Caco-2 (cell line): Measurements from ENCODE around the gene IRF2. TPM values are rescaled to one million over a fixed set of nuclear protein-coding genes. Genes with fewer than 3 reads are reported as not detected.

ENCODE experiments used
- BruUV-seq: library from RNA; stranded (reverse); fragments of 400-500 nt; replicated peaks from 2 replicates; lab custom pipeline; 2021; lab: Mats Ljungman, UMichigan
- CTCF ChIA-PET: fragments of 300-600 bp; sonication (Branson Sonifier 250); formaldehyde crosslinking; loops from one replicate; lab custom pipeline; 2022; ENCODE audit warnings: antibody characterized with exemption; lab: Charles Lee
- POLR2A ChIA-PET: fragments of 300-600 bp; sonication (Branson Sonifier 250); formaldehyde crosslinking; loops from one replicate; lab custom pipeline; 2022; ENCODE audit warnings: antibody characterized with exemption; lab: Charles Lee
- DNase-seq, 2 experiments: peaks; one replicate each; pipeline versions ENCODE4 v3.0.0 to v3.0.0-alpha.2; 2020 to 2022
- H3K27me3 ChIP-seq: replicated peaks from 2 replicates; pipeline ENCODE4 v1.6.0; 2011; ENCODE audit warnings: low read length; ENCODE audit not compliant: control insufficient read depth, insufficient read depth
- H3K36me3 ChIP-seq: 2 replicates; pipeline ENCODE4 v1.5.1; 2011; ENCODE audit warnings: low read length; ENCODE audit not compliant: control insufficient read depth, insufficient read depth
- H3K4me1 ChIP-seq: fragments of 250-450 bp; sonication (Bioruptor Pico); 2 replicates; pipeline ENCODE4 v1.5.1; 2020; ENCODE audit warnings: mild to moderate bottlenecking
- H3K4me3 ChIP-seq: 2 replicates; pipeline ENCODE4 v1.5.1; 2011; ENCODE audit warnings: low read depth, mild to moderate bottlenecking, control low read depth, low read length
- H3K9me3 ChIP-seq: fragments of 250-450 bp; sonication (Bioruptor Pico); 2 replicates; pipeline ENCODE4 v1.5.1; 2020; ENCODE audit warnings: mild to moderate bottlenecking, moderate library complexity
- H3K27ac Mint-ChIP-seq: one replicate; pipeline ENCODE4 v1.8.0; 2022; ENCODE audit warnings: mixed read lengths; ENCODE audit not compliant: unreplicated experiment
- H3K27me3 Mint-ChIP-seq: one replicate; pipeline ENCODE4 v1.8.0; 2022; ENCODE audit warnings: mixed read lengths; ENCODE audit not compliant: insufficient read depth, unreplicated experiment
- H3K36me3 Mint-ChIP-seq: one replicate; pipeline ENCODE4 v1.8.0; 2022; ENCODE audit warnings: mild to moderate bottlenecking, mixed read lengths; ENCODE audit not compliant: insufficient read depth, unreplicated experiment
- H3K4me1 Mint-ChIP-seq: one replicate; pipeline ENCODE4 v1.8.0; 2022; ENCODE audit warnings: low read depth, mixed read lengths; ENCODE audit not compliant: unreplicated experiment
- H3K4me3 Mint-ChIP-seq: one replicate; pipeline ENCODE4 v1.8.0; 2022; ENCODE audit warnings: mild to moderate bottlenecking, moderate library complexity, mixed read lengths; ENCODE audit not compliant: unreplicated experiment
- H3K9me3 Mint-ChIP-seq: one replicate; pipeline ENCODE4 v1.8.0; 2022; ENCODE audit warnings: mixed read lengths; ENCODE audit not compliant: unreplicated experiment
- CTCF ChIP-seq, 2 experiments: fragments of 200-600 bp in 1 of 2; IDR thresholded peaks; 1 replicate in 1 of 2; 2 replicates in 1 of 2; pipeline versions ENCODE4 v1.5.1 to v1.8.0; 2011 to 2022; ENCODE audit warnings: antibody characterized with exemption in 1 of 2, control low read depth in 1 of 2, inconsistent platforms in 1 of 2, low read depth in 1 of 2, low read length in 1 of 2, mild to moderate bottlenecking in 1 of 2, moderate library complexity in 1 of 2; ENCODE audit not compliant: insufficient read depth in 1 of 2, severe bottlenecking in 1 of 2, unreplicated experiment in 1 of 2
- intact Hi-C: fragments of 100-400 bp; cut with micrococcal nuclease; formaldehyde crosslinking; loops from one replicate; pipeline ENCODE4 v1.10.0; 2022; ENCODE audit not compliant: unreplicated experiment
- total RNA-seq: library from RNA; stranded (reverse); gene quantifications from 2 replicates; pipeline ENCODE4 v1.2.3, GENCODE V29; 2022

The IRF2 gene
- total RNA-seq, 1 experiment from 2014 or later, result 9.2 TPM

GRCh38 chr4:184447664-184448063 is 26.7 kb downstream of the IRF2 start:
- intact Hi-C loops, result loop anchor here (1.0 kb wide), 1 partner anchor 25 kb away; no protein-coding TSS in a partner anchor
- Histone ChIP-seq H3K4me3 (no peak overlapping the region), H3K9me3 (no peaks in the 10 kb centered on the region), H3K4me1 (no peaks in the 10 kb centered on the region), H3K27me3 (no peaks in the 10 kb centered on the region), H3K36me3 (no peaks in the 10 kb centered on the region)
- TF ChIP-seq CTCF (IDR thresholded peaks at IDR 0.05; ENCODE audit: insufficient read depth in 1 of 2, low read depth in 1 of 2, low read length in 1 of 2, severe bottlenecking in 1 of 2, unreplicated experiment in 1 of 2), result no peak
- Mint-ChIP-seq H3K27ac (no peak overlapping the region), H3K27me3 (no peaks in the 10 kb centered on the region), H3K4me1 (no peaks in the 10 kb centered on the region), H3K36me3 (no peaks in the 10 kb centered on the region), H3K9me3 (no peaks in the 10 kb centered on the region), H3K4me3 (no peak overlapping the region)
- BruUV-seq, result no TSS peak
- no peak for DNase-seq
- CTCF ChIA-PET, result no interaction called here
- POLR2A ChIA-PET, result no interaction called here

GRCh38 chr4:184446132-184446658 is 28.2 kb downstream of the IRF2 start:
- no peaks in the 10 kb centered on the region for H3K36me3 ChIP-seq
- H3K4me3 ChIP-seq, result no peak overlapping the region
- no peaks in the 10 kb centered on the region for H3K27me3 ChIP-seq
- Mint-ChIP-seq H3K27me3 (no peaks in the 10 kb centered on the region), H3K36me3 (no peaks in the 10 kb centered on the region), H3K4me1 (no peaks in the 10 kb centered on the region), H3K9me3 (no peaks in the 10 kb centered on the region), H3K27ac (no peak overlapping the region), H3K4me3 (no peak overlapping the region)
- POLR2A ChIA-PET, result no interaction called here
- no peaks in the 10 kb centered on the region for H3K4me1 ChIP-seq
- CTCF ChIA-PET, result no interaction called here
- H3K9me3 ChIP-seq, result no peaks in the 10 kb centered on the region
- no peak for TF ChIP-seq CTCF (IDR thresholded peaks at IDR 0.05; ENCODE audit: insufficient read depth in 1 of 2, low read depth in 1 of 2, low read length in 1 of 2, severe bottlenecking in 1 of 2, unreplicated experiment in 1 of 2)
- DNase-seq, result no peak
- intact Hi-C loops, result no loop called here
- BruUV-seq, result no TSS peak

GRCh38 chr4:184444953-184445309 is 29.4 kb downstream of the IRF2 start:
- Histone ChIP-seq H3K36me3 (no peaks in the 10 kb centered on the region), H3K27me3 (no peaks in the 10 kb centered on the region), H3K4me1 (0 out of 2 replicates have a peak, but pooled peaks cover 2% of the 10 kb centered on the region), H3K9me3 (no peaks in the 10 kb centered on the region), H3K4me3 (no peak overlapping the region)
- BruUV-seq, result no TSS peak
- H3K4me1 Mint-ChIP-seq, result peaks cover 9% of the 10 kb centered on the region
- intact Hi-C loops, result no loop called here
- H3K4me3 Mint-ChIP-seq, result no peak overlapping the region
- no peaks in the 10 kb centered on the region for H3K9me3 Mint-ChIP-seq
- no peaks in the 10 kb centered on the region for H3K27me3 Mint-ChIP-seq
- TF ChIP-seq CTCF (IDR thresholded peaks at IDR 0.05; ENCODE audit: insufficient read depth in 1 of 2, low read depth in 1 of 2, low read length in 1 of 2, severe bottlenecking in 1 of 2, unreplicated experiment in 1 of 2), result no peak
- H3K27ac Mint-ChIP-seq, result no peak overlapping the region
- CTCF ChIA-PET, result no interaction called here
- DNase-seq, result no peak
- no peaks in the 10 kb centered on the region for H3K36me3 Mint-ChIP-seq
- POLR2A ChIA-PET, result no interaction called here
